ENCODE results near the gene TMEM88.

The TMEM88 gene

GRCh38 chr17:7846063-7846735 is 8.7 kb upstream of the TMEM88 start:
- Mint-ChIP-seq H3K27ac (peak overlapping the region; percentile 96), H3K9me3 (no peaks in the 10 kb centered on the region), H3K27me3 (no peaks in the 10 kb centered on the region), H3K36me3 (peaks cover 33% of the 10 kb centered on the region), H3K4me1 (peaks cover 60% of the 10 kb centered on the region), H3K4me3 (peak overlapping the region; percentile 97)
- no peak for ATAC-seq

- peaks cover 41% of the 10 kb centered on the region for H3K36me3 Mint-ChIP-seq
- peak overlapping the region; percentile 49 for H3K4me3 Mint-ChIP-seq
- H3K27ac Mint-ChIP-seq, result no peak overlapping the region
- H3K4me1 Mint-ChIP-seq, result peaks cover 60% of the 10 kb centered on the region
- H3K27me3 Mint-ChIP-seq, result no peaks in the 10 kb centered on the region
- H3K9me3 Mint-ChIP-seq, result no peaks in the 10 kb centered on the region
- ATAC-seq, result no peak
Measured at GRCh38 chr17:7846765-7847661, 7.9 kb upstream of the TMEM88 start.

- H3K36me3 Mint-ChIP-seq, result peaks cover 53% of the 10 kb centered on the region
- peaks cover 61% of the 10 kb centered on the region for H3K4me1 Mint-ChIP-seq
- no peak overlapping the region for H3K27ac Mint-ChIP-seq
Measured at GRCh38 chr17:7848131-7848579, 6.7 kb upstream of the TMEM88 start.

GRCh38 chr17:7848739-7849129 is 6.1 kb upstream of the TMEM88 start:
- no peak for ATAC-seq
- Mint-ChIP-seq H3K4me1 (peaks cover 61% of the 10 kb centered on the region), H3K4me3 (no peak overlapping the region), H3K36me3 (peaks cover 56% of the 10 kb centered on the region), H3K27me3 (no peaks in the 10 kb centered on the region), H3K27ac (no peak overlapping the region), H3K9me3 (no peaks in the 10 kb centered on the region)

More at GRCh38 chr17:7848131-7848579, 6.7 kb upstream of the TMEM88 start:
- no peaks in the 10 kb centered on the region for H3K9me3 Mint-ChIP-seq
- H3K27me3 Mint-ChIP-seq, result no peaks in the 10 kb centered on the region
- ATAC-seq, result no peak
- no peak overlapping the region for H3K4me3 Mint-ChIP-seq

GRCh38 chr17:7849130-7849750 is 5.6 kb upstream of the TMEM88 start:
- Mint-ChIP-seq H3K36me3 (peaks cover 60% of the 10 kb centered on the region), H3K9me3 (no peaks in the 10 kb centered on the region), H3K27ac (no peak overlapping the region), H3K27me3 (no peaks in the 10 kb centered on the region), H3K4me1 (peaks cover 61% of the 10 kb centered on the region), H3K4me3 (no peak overlapping the region)
- no peak for ATAC-seq

GRCh38 chr17:7849751-7850504 is 4.9 kb upstream of the TMEM88 start:
- no peak overlapping the region for H3K27ac Mint-ChIP-seq
- H3K36me3 Mint-ChIP-seq, result peaks cover 60% of the 10 kb centered on the region
- no peak overlapping the region for H3K4me3 Mint-ChIP-seq
- no peaks in the 10 kb centered on the region for H3K27me3 Mint-ChIP-seq
- H3K9me3 Mint-ChIP-seq, result no peaks in the 10 kb centered on the region
- H3K4me1 Mint-ChIP-seq, result peaks cover 61% of the 10 kb centered on the region
- no peak for ATAC-seq

- no peaks in the 10 kb centered on the region for H3K9me3 Mint-ChIP-seq
- peak overlapping the region; percentile 74 for H3K4me3 Mint-ChIP-seq
- peaks cover 59% of the 10 kb centered on the region for H3K36me3 Mint-ChIP-seq
- H3K27ac Mint-ChIP-seq, result peak overlapping the region; percentile 70
- no peak for ATAC-seq
- H3K4me1 Mint-ChIP-seq, result peaks cover 55% of the 10 kb centered on the region
- H3K27me3 Mint-ChIP-seq, result no peaks in the 10 kb centered on the region
Measured at GRCh38 chr17:7850701-7851437, 4.0 kb upstream of the TMEM88 start.

- H3K36me3 Mint-ChIP-seq, result peaks cover 58% of the 10 kb centered on the region
- no peaks in the 10 kb centered on the region for H3K27me3 Mint-ChIP-seq
- H3K9me3 Mint-ChIP-seq, result no peaks in the 10 kb centered on the region
- H3K4me3 Mint-ChIP-seq, result peak overlapping the region; percentile 74
- H3K27ac Mint-ChIP-seq, result peak overlapping the region; percentile 70
- H3K4me1 Mint-ChIP-seq, result peaks cover 49% of the 10 kb centered on the region
- peak; percentile 94 for ATAC-seq
Measured at GRCh38 chr17:7851438-7852261, 3.2 kb upstream of the TMEM88 start.

GRCh38 chr17:7852262-7852670 is 2.6 kb upstream of the TMEM88 start:
- Mint-ChIP-seq H3K4me3 (no peak overlapping the region), H3K27me3 (no peaks in the 10 kb centered on the region), H3K27ac (peak overlapping the region; percentile 70), H3K9me3 (no peaks in the 10 kb centered on the region), H3K36me3 (peaks cover 52% of the 10 kb centered on the region), H3K4me1 (peaks cover 43% of the 10 kb centered on the region)
- ATAC-seq, result no peak

GRCh38 chr17:7852919-7853690 is 1.8 kb upstream of the TMEM88 start:
- Mint-ChIP-seq H3K36me3 (peaks cover 48% of the 10 kb centered on the region), H3K27me3 (no peaks in the 10 kb centered on the region), H3K9me3 (no peaks in the 10 kb centered on the region), H3K27ac (no peak overlapping the region), H3K4me1 (peaks cover 40% of the 10 kb centered on the region), H3K4me3 (no peak overlapping the region)
- no peak for ATAC-seq

- H3K9me3 Mint-ChIP-seq, result no peaks in the 10 kb centered on the region
- peaks cover 48% of the 10 kb centered on the region for H3K36me3 Mint-ChIP-seq
- H3K4me3 Mint-ChIP-seq, result no peak overlapping the region
- H3K4me1 Mint-ChIP-seq, result peaks cover 36% of the 10 kb centered on the region
- no peak overlapping the region for H3K27ac Mint-ChIP-seq
- H3K27me3 Mint-ChIP-seq, result no peaks in the 10 kb centered on the region
- no peak for ATAC-seq
Measured at GRCh38 chr17:7853691-7854038, 1.2 kb upstream of the TMEM88 start.

GRCh38 chr17:7854078-7854777 is 638 bp upstream of the TMEM88 start:
- no peak for ATAC-seq
- Mint-ChIP-seq H3K27ac (no peak overlapping the region), H3K27me3 (no peaks in the 10 kb centered on the region), H3K9me3 (no peaks in the 10 kb centered on the region), H3K36me3 (peaks cover 48% of the 10 kb centered on the region), H3K4me3 (no peak overlapping the region), H3K4me1 (peaks cover 36% of the 10 kb centered on the region)

- Mint-ChIP-seq H3K36me3 (peaks cover 39% of the 10 kb centered on the region), H3K9me3 (no peaks in the 10 kb centered on the region), H3K4me3 (no peak overlapping the region), H3K27me3 (no peaks in the 10 kb centered on the region), H3K4me1 (peaks cover 23% of the 10 kb centered on the region), H3K27ac (no peak overlapping the region)
- no peak for ATAC-seq
Measured at GRCh38 chr17:7855660-7856010, 769 bp downstream of the TMEM88 start.
